B cell (primary cell): Measurements from ENCODE around the gene ERN1. TPM values are rescaled to one million over a fixed set of nuclear protein-coding genes. Genes with fewer than 3 reads are reported as not detected.

Experiments
- ATAC-seq: fragments of 200-7000 bp; cut with Tn5 transposase; one replicate; pipeline ENCODE4 v1.10.0; 2021; ENCODE audit warnings: low read depth, mild to moderate bottlenecking, moderate number of reproducible peaks, moderate library complexity
- CTCF ChIA-PET: fragments of 350-600 bp; sonication (Branson Sonifier 250); formaldehyde crosslinking; loops from one replicate; lab custom pipeline; 2021; ENCODE audit warnings: antibody characterized with exemption, inconsistent platforms; lab: Charles Lee
- POLR2A ChIA-PET: fragments of 350-600 bp; sonication (Branson Sonifier 250); formaldehyde crosslinking; loops from one replicate; lab custom pipeline; 2021; ENCODE audit warnings: antibody characterized with exemption; lab: Charles Lee
- DNase-seq: peaks from one replicate; pipeline ENCODE4 v3.0.0; 2013
- H2AFZ ChIP-seq: 2 replicates; pipeline ENCODE4 v1.6.1; 2012; ENCODE audit warnings: mild to moderate bottlenecking, low read depth, low read length; ENCODE audit not compliant: insufficient read depth, poor library complexity, severe bottlenecking
- H3K27ac ChIP-seq, 2 donors: 1 replicate in 1 of 2; 2 replicates in 1 of 2; pipeline ENCODE4 v1.5.1; 2012 to 2013; ENCODE audit warnings: low read length in 2 of 2, mild to moderate bottlenecking in 2 of 2, moderate library complexity in 1 of 2
- H3K27me3 ChIP-seq, 4 experiments: fragments of 200-600 bp in 1 of 4; sonication (generic) in 1 of 4; replicated peaks in 1 of 4; 1 replicate in 2 of 4; 2 replicates in 2 of 4; pipeline versions ENCODE4 v1.6.1 to v1.7.0; 2013 to 2016; ENCODE audit warnings: low read length in 3 of 4, mild to moderate bottlenecking in 2 of 4, mixed read lengths in 1 of 4, moderate library complexity in 1 of 4; ENCODE audit not compliant: insufficient read depth in 4 of 4, control insufficient read depth in 3 of 4; ENCODE audit errors: control extremely low read depth in 1 of 4
- H3K36me3 ChIP-seq, 2 experiments: replicated peaks in 1 of 2; 1 replicate in 1 of 2; 2 replicates in 1 of 2; pipeline versions ENCODE4 v1.6.1 to v1.7.1; 2013; ENCODE audit warnings: low read length in 1 of 2; ENCODE audit not compliant: insufficient read depth in 2 of 2, control insufficient read depth in 1 of 2; ENCODE audit errors: control extremely low read depth in 1 of 2, extremely low read depth in 1 of 2
- H3K4me1 ChIP-seq, 2 donors: fragments of 200-600 bp in 1 of 2; sonication (generic) in 1 of 2; 1 replicate in 1 of 2; 2 replicates in 1 of 2; pipeline versions ENCODE4 v1.5.1 to v1.6.1; 2013 to 2017; ENCODE audit warnings: low read length in 2 of 2; ENCODE audit not compliant: control insufficient read depth in 2 of 2, insufficient read depth in 2 of 2
- H3K4me2 ChIP-seq: replicated peaks from 2 replicates; pipeline ENCODE3; 2012; ENCODE audit warnings: mild to moderate bottlenecking, low read depth, low read length; ENCODE audit not compliant: poor library complexity, severe bottlenecking
- H3K4me3 ChIP-seq, 5 experiments: fragments of 200-600 bp in 1 of 5; sonication (generic) in 1 of 5; 1 replicate in 3 of 5; 2 replicates in 2 of 5; pipeline versions ENCODE4 v1.5.1 to v1.7.0; 2011 to 2016; ENCODE audit warnings: low read length in 4 of 5, mild to moderate bottlenecking in 4 of 5, low read depth in 2 of 5, control low read depth in 1 of 5, moderate library complexity in 1 of 5; ENCODE audit not compliant: insufficient read depth in 1 of 5; ENCODE audit errors: control extremely low read depth in 1 of 5, extremely low read depth in 1 of 5
- H3K79me2 ChIP-seq: fragments of 200-600 bp; sonication (generic); one replicate; pipeline ENCODE4 v1.6.0; 2016; ENCODE audit warnings: low read length; ENCODE audit not compliant: control insufficient read depth, insufficient read depth
- H3K9ac ChIP-seq: fragments of 200-600 bp; sonication (generic); 2 replicates; pipeline ENCODE4 v1.6.1; 2017; ENCODE audit warnings: mild to moderate bottlenecking, low read length, moderate library complexity
- H3K9me3 ChIP-seq, 3 donors: one replicate each; pipeline versions ENCODE4 v1.6.1 to v1.7.1; 2013; ENCODE audit warnings: low read length in 2 of 3; ENCODE audit not compliant: control insufficient read depth in 2 of 3, insufficient read depth in 1 of 3; ENCODE audit errors: control extremely low read depth in 1 of 3
- H4K20me1 ChIP-seq: 2 replicates; pipeline ENCODE4 v1.6.0; 2012; ENCODE audit warnings: mild to moderate bottlenecking, low read length; ENCODE audit not compliant: insufficient read depth, control insufficient read depth, poor library complexity, severe bottlenecking
- H3K27ac Mint-ChIP-seq: one replicate; pipeline ENCODE4 v1.8.0; 2021; ENCODE audit warnings: mixed read lengths
- H3K27me3 Mint-ChIP-seq: one replicate; pipeline ENCODE4 v1.8.0; 2021; ENCODE audit warnings: mixed read lengths
- H3K4me1 Mint-ChIP-seq: one replicate; pipeline ENCODE4 v1.8.0; 2021; ENCODE audit warnings: mixed read lengths
- H3K4me3 Mint-ChIP-seq: one replicate; pipeline ENCODE4 v1.8.0; 2021; ENCODE audit warnings: mixed read lengths
- H3K9me3 Mint-ChIP-seq: one replicate; pipeline ENCODE4 v1.8.0; 2022; ENCODE audit warnings: mixed read lengths; ENCODE audit not compliant: insufficient read depth
- EZH2 ChIP-seq: IDR thresholded peaks from 2 replicates; pipeline ENCODE4 v1.6.1; 2012; ENCODE audit warnings: borderline replicate concordance, low read depth, mild to moderate bottlenecking, moderate library complexity, low read length; ENCODE audit not compliant: insufficient read depth, poor library complexity, severe bottlenecking
- WGBS: methylation state at CpG from one replicate; pipeline ENCODE4 v1.1.5; 2013; ENCODE audit warnings: missing lambda C conversion rate; ENCODE audit not compliant: insufficient coverage; 5-methylcytosine and 5-hydroxymethylcytosine counted together
- intact Hi-C: fragments of 100-400 bp; cut with micrococcal nuclease; formaldehyde crosslinking; loops from one replicate; pipeline ENCODE4 v1.10.0; 2022
- polyA plus RNA-seq: library from polyadenylated mRNA; depleted of rRNA; stranded (reverse); fragments of >200 nt; gene quantifications from 2 replicates; pipeline ENCODE4 v1.2.3, GENCODE V29; 2012
- total RNA-seq, 2 donors: library from RNA; stranded (reverse); fragments of 120-200 nt in 1 of 2; gene quantifications; 1 replicate in 1 of 2; 2 replicates in 1 of 2; pipeline versions ENCODE4 v1.2.3 to v1.2.4, GENCODE V29; 2013 to 2022
- TF ChIP-seq, protein P1 (sequence below): fragments of 200-600 bp; IDR thresholded peaks from one replicate; pipeline ENCODE4 v1.8.0; 2022; ENCODE audit warnings: antibody characterized with exemption, mild to moderate bottlenecking

ERN1 gene
- total and polyA plus RNA-seq, 2 donors (not counting 1 experiment from before 2014, with no cell fraction given) = 7.0 to 19.4 TPM

DNA sequence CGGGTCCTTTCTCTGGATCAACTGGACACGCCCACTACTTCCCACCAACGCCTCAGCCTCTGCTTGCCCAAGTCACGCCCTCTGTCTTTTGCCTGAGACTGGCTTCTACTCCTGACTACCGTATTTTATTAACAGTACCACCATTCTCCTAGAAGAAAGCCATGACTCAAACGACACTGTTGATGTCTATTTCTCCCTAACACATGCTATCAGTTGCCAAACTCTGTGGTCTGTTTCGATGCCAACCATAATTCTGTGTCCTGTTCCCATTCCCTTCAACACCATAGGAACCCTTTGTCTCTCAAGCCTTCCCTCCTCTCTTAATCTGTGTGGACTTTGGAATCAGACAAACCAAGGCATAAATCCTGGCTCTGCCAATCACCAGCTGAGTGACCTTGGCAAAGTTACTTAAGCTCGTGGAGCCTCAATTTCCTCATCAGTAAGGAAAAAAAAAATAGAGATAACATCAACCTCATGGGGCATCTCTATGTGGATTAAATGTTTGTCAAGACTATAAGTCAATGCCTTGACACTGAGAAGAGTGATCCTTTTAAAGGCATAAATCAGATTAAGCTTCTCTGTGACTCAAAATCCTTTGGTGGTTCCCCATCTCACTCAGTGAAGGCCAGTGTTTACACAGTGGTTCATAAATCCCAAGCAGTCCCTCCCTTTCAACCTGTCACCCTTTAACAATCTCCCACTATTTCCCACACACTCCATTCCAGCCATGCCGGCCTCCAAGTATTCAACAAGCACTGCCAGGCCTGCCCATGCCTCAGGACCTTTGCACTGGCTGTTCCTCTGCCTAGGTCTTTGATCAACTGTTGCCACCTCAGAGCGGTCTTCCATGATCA lies 45.6 kb downstream of the ERN1 start:
- H3K27me3 ChIP-seq = no peaks in the 10 kb centered on the region
- no peak overlapping the region for H3K9ac ChIP-seq
- no peak overlapping the region for H3K4me3 ChIP-seq
- TF ChIP-seq EZH2 = no peak
- TF ChIP-seq, protein P1, sequence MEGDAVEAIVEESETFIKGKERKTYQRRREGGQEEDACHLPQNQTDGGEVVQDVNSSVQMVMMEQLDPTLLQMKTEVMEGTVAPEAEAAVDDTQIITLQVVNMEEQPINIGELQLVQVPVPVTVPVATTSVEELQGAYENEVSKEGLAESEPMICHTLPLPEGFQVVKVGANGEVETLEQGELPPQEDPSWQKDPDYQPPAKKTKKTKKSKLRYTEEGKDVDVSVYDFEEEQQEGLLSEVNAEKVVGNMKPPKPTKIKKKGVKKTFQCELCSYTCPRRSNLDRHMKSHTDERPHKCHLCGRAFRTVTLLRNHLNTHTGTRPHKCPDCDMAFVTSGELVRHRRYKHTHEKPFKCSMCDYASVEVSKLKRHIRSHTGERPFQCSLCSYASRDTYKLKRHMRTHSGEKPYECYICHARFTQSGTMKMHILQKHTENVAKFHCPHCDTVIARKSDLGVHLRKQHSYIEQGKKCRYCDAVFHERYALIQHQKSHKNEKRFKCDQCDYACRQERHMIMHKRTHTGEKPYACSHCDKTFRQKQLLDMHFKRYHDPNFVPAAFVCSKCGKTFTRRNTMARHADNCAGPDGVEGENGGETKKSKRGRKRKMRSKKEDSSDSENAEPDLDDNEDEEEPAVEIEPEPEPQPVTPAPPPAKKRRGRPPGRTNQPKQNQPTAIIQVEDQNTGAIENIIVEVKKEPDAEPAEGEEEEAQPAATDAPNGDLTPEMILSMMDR = no peak
- H4K20me1 ChIP-seq = no peaks in the 10 kb centered on the region
- H3K27ac ChIP-seq = no peak overlapping the region
- H3K4me2 ChIP-seq = no peak overlapping the region
- WGBS = 76% methylated on average over 9 of the region's 10 CpGs
- peaks cover 3 to 7% of the 10 kb centered on the region in 2 donors for H3K4me1 ChIP-seq
- H3K36me3 ChIP-seq = no peaks in the 10 kb centered on the region
- ChIA-PET POLR2A (no interaction called here), CTCF (interaction anchor here (0.7 to 1.9 kb wide), 3 partner anchors 10 to 887 kb away, joined by 3 to 5 read pairs (median 3); no protein-coding TSS in a partner anchor)
- no peaks in the 10 kb centered on the region for H3K79me2 ChIP-seq
- H2AFZ ChIP-seq = no peak overlapping the region
- Mint-ChIP-seq H3K4me3 (no peak overlapping the region), H3K9me3 (no peaks in the 10 kb centered on the region), H3K27me3 (no peaks in the 10 kb centered on the region), H3K27ac (no peak overlapping the region), H3K4me1 (peaks cover 4% of the 10 kb centered on the region)
- ATAC-seq = no peak
- intact Hi-C loops = no loop called here
- no peaks in the 10 kb centered on the region for H3K9me3 ChIP-seq
- DNase-seq = no peak

DNA sequence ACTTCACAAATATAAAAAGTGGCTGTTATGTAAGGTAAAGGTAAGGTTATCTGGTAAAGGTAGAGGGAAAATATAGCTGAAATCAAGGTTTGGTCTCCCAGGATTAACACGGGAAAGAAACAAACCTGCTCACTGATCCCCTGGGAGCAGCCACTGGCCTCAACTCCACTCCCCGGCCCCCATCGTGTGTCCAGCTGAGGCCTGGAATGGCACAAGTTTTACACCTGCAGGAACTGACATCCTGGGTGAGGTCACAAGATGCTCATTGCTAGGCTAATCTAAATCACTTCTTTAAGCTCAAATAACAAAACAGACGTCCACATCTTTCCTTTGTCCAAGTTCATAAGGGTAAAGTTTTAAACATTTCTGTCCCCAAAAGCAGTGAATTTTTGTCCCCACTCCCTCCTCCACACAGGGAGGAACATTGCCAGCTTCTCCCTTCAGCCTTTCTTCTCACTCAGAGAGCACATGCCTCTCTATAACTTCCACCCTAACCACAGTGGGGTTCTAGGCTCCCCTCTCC lies 46.3 kb downstream of the ERN1 start:
- intact Hi-C loops = no loop called here
- peaks cover 3 to 7% of the 10 kb centered on the region in 2 donors for H3K4me1 ChIP-seq
- no peak overlapping the region for H3K27ac ChIP-seq
- 81% methylated on average over 4 of the region's 4 CpGs for WGBS
- H3K4me3 ChIP-seq = no peak overlapping the region
- no peaks in the 10 kb centered on the region for H3K36me3 ChIP-seq
- DNase-seq = no peak
- no peak overlapping the region for H3K4me2 ChIP-seq
- H3K27me3 ChIP-seq = no peaks in the 10 kb centered on the region
- peaks cover 4% of the 10 kb centered on the region for H3K4me1 Mint-ChIP-seq
- no peaks in the 10 kb centered on the region for H4K20me1 ChIP-seq
- H3K79me2 ChIP-seq = no peaks in the 10 kb centered on the region
- H3K4me3 Mint-ChIP-seq = no peak overlapping the region
- H3K27me3 Mint-ChIP-seq = no peaks in the 10 kb centered on the region
- H3K27ac Mint-ChIP-seq = no peak overlapping the region
- ChIA-PET CTCF (interaction anchor here (1.2 kb wide), 1 partner anchor 55 kb away, joined by 3 read pairs; no protein-coding TSS in a partner anchor), POLR2A (no interaction called here)
- H3K9ac ChIP-seq = no peak overlapping the region
- no peak for ATAC-seq
- TF ChIP-seq, protein P1 = no peak
- no peak for TF ChIP-seq EZH2
- H3K9me3 ChIP-seq = no peaks in the 10 kb centered on the region
- no peaks in the 10 kb centered on the region for H3K9me3 Mint-ChIP-seq
- no peak overlapping the region for H2AFZ ChIP-seq
